Measurements from ENCODE around the gene PLEKHA1. TPM values are rescaled to one million over a fixed set of nuclear protein-coding genes. Genes with fewer than 3 reads are reported as not detected.

The PLEKHA1 gene
- total and polyA plus RNA-seq, 2 donors (not counting 3 experiments of a cell fraction or from before 2014, with no cell fraction given), result 21.6 to 58.8 TPM

DNA sequence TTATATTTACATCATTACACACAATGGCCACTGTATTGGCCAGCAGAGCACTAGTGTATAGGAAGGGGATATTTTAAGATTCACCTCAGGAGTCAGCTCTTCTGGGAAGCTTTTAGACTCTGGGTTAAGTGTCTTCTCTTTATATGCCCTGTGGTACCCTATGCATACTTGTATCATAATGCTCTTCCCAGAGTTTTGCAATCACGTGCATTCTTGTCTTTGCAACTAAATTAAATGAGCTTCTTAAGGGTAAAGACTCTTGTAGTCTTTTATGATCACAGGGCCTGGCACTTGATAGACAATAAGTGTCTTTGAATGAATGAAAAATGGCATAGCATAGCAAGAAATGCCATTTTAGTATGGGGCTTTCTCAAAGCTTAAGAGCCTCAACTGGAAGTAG lies 44.5 kb downstream of the PLEKHA1 start:
- Histone ChIP-seq H3K79me2 (ENCODE audit: control insufficient read depth, insufficient read depth, low read length) (no peaks in the 10 kb centered on the region), H3K27me3 (ENCODE audit: control insufficient read depth in 2 of 2, insufficient read depth in 2 of 2, low read length in 2 of 2) (no peaks in the 10 kb centered on the region), H3K9me1 (replicated peaks; ENCODE audit: control insufficient read depth, extremely low read depth, insufficient read depth, low read length) (no peaks in the 10 kb centered on the region), H2AFZ (ENCODE audit: low read depth, low read length) (no peak overlapping the region), H3K4me3 (replicated peaks in 1 of 3; ENCODE audit: insufficient read depth in 1 of 3, low read depth in 1 of 3, low read length in 3 of 3) (no peak overlapping the region), H3K4me2 (ENCODE audit: insufficient read depth, low read length) (no peak overlapping the region), H3K27ac (ENCODE audit: insufficient read depth, low read depth, low read length) (no peak overlapping the region), H3K9ac (replicated peaks; ENCODE audit: extremely low read depth, insufficient read depth, low read length) (no peak overlapping the region), H4K20me1 (replicated peaks; ENCODE audit: control insufficient read depth, extremely low read depth, insufficient read depth, low read length) (no peaks in the 10 kb centered on the region), H3K9me3 (replicated peaks; ENCODE audit: control insufficient read depth, insufficient read depth, low read length) (no peaks in the 10 kb centered on the region), H3K36me3 (ENCODE audit: control insufficient read depth in 2 of 2, extremely low read depth in 1 of 2, insufficient read depth in 2 of 2, low read length in 2 of 2) (peaks cover 7 to 27% of the 10 kb centered on the region in 2 experiments), H3K4me1 (ENCODE audit: control insufficient read depth, extremely low read depth, insufficient read depth, low read length) (no peaks in the 10 kb centered on the region)
- FAIRE-seq (no peak), DNase-seq (ENCODE audit: low read depth, low spot score) (no peak)
- TF ChIP-seq EZH2 (IDR thresholded peaks at IDR 0.05; ENCODE audit: borderline replicate concordance, low read depth, low read length, severe bottlenecking) (no peak), POLR2A (IDR thresholded peaks at IDR 0.05; ENCODE audit: low read depth, low read length) (no peak), JUN (IDR thresholded peaks at IDR 0.05; ENCODE audit: borderline replicate concordance, insufficient read depth, insufficient read length, low read depth) (no peak), GATA2 (IDR thresholded peaks at IDR 0.05; ENCODE audit: insufficient read depth, insufficient read length, low read depth, low read length) (no peak), MYC (IDR thresholded peaks at IDR 0.05; ENCODE audit: low read depth, low read length) (no peak), POLR2AphosphoS5 (IDR thresholded peaks at IDR 0.05; ENCODE audit: insufficient read depth, low read depth, low read length) (no peak), FOS (IDR thresholded peaks at IDR 0.05; ENCODE audit: borderline replicate concordance, insufficient read depth, low read length) (no peak)
- TF ChIP-seq, protein P1, sequence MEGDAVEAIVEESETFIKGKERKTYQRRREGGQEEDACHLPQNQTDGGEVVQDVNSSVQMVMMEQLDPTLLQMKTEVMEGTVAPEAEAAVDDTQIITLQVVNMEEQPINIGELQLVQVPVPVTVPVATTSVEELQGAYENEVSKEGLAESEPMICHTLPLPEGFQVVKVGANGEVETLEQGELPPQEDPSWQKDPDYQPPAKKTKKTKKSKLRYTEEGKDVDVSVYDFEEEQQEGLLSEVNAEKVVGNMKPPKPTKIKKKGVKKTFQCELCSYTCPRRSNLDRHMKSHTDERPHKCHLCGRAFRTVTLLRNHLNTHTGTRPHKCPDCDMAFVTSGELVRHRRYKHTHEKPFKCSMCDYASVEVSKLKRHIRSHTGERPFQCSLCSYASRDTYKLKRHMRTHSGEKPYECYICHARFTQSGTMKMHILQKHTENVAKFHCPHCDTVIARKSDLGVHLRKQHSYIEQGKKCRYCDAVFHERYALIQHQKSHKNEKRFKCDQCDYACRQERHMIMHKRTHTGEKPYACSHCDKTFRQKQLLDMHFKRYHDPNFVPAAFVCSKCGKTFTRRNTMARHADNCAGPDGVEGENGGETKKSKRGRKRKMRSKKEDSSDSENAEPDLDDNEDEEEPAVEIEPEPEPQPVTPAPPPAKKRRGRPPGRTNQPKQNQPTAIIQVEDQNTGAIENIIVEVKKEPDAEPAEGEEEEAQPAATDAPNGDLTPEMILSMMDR (IDR thresholded peaks at IDR 0.05; ENCODE audit: extremely low read depth in 1 of 2, insufficient read depth in 1 of 2, low read depth in 1 of 2, low read length in 2 of 2), result no peak
- TF ChIP-seq, protein P2, sequence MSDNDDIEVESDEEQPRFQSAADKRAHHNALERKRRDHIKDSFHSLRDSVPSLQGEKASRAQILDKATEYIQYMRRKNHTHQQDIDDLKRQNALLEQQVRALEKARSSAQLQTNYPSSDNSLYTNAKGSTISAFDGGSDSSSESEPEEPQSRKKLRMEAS (IDR thresholded peaks at IDR 0.05; ENCODE audit: insufficient read depth, insufficient read length), result no peak
- dilution Hi-C loops (cut with MboI; ENCODE audit: extremely low pct_ligation_motif_present, low sequenced_read_pairs), result no loop called here
- intact Hi-C loops (cut with micrococcal nuclease), result no loop called here
- ChIA-PET POLR2A (no interaction called here), CTCF (interaction anchor here (0.9 to 2.2 kb wide), 8 partner anchors 11 to 146 kb away, joined by 3 to 11 read pairs (median 4); no protein-coding TSS in a partner anchor)
- BruUV-seq (replicated peaks), result no TSS peak
